ENCODE measurements around the gene IQGAP2. TPM values are rescaled to one million over a fixed set of nuclear protein-coding genes. Genes with fewer than 3 reads are reported as not detected.

Gene IQGAP2
- total RNA-seq, 1 experiment from 2014 or later: 0.59 TPM

- in situ Hi-C loops (cut with HindIII; ENCODE audit: low pct_unique_long_range_greater_than_20kb, low sequenced_read_pairs): no loop called here
- ATAC-seq (no peak), DNase-seq (ENCODE audit: low read depth, low spot score) (no peak)
- POLR2A ChIA-PET: no interaction called here
- Histone ChIP-seq H3K4me1 (ENCODE audit: control insufficient read depth, insufficient read depth, low read length) (peaks cover 5% of the 10 kb centered on the region; the same call in 1 of the 2 replicates), H3K4me3 (ENCODE audit: low read depth in 2 of 2, low read length in 2 of 2) (no peak overlapping the region), H3K27ac (ENCODE audit: low read length) (no peak overlapping the region), H3K27me3 (ENCODE audit: control insufficient read depth, insufficient read depth, low read length) (no peaks in the 10 kb centered on the region), H3K36me3 (ENCODE audit: control insufficient read depth, insufficient read depth, low read length) (no peaks in the 10 kb centered on the region), H3K9me3 (ENCODE audit: control insufficient read depth, insufficient read depth, low read depth, low read length) (no peaks in the 10 kb centered on the region)
- intact Hi-C loops (cut with micrococcal nuclease; ENCODE audit: unreplicated experiment): no loop called here
- no TSS peak for BruUV-seq (replicated peaks)
- CTCF ChIA-PET: no interaction called here
- TF ChIP-seq POLR2AphosphoS5 (IDR thresholded peaks at IDR 0.05; ENCODE audit: low read depth, low read length): no peak
- TF ChIP-seq CTCF (IDR thresholded peaks at IDR 0.05): no peak
- no peak for TF ChIP-seq TCF7L2 (IDR thresholded peaks at IDR 0.05; ENCODE audit: low read depth, low read length)
- TF ChIP-seq, protein P1, sequence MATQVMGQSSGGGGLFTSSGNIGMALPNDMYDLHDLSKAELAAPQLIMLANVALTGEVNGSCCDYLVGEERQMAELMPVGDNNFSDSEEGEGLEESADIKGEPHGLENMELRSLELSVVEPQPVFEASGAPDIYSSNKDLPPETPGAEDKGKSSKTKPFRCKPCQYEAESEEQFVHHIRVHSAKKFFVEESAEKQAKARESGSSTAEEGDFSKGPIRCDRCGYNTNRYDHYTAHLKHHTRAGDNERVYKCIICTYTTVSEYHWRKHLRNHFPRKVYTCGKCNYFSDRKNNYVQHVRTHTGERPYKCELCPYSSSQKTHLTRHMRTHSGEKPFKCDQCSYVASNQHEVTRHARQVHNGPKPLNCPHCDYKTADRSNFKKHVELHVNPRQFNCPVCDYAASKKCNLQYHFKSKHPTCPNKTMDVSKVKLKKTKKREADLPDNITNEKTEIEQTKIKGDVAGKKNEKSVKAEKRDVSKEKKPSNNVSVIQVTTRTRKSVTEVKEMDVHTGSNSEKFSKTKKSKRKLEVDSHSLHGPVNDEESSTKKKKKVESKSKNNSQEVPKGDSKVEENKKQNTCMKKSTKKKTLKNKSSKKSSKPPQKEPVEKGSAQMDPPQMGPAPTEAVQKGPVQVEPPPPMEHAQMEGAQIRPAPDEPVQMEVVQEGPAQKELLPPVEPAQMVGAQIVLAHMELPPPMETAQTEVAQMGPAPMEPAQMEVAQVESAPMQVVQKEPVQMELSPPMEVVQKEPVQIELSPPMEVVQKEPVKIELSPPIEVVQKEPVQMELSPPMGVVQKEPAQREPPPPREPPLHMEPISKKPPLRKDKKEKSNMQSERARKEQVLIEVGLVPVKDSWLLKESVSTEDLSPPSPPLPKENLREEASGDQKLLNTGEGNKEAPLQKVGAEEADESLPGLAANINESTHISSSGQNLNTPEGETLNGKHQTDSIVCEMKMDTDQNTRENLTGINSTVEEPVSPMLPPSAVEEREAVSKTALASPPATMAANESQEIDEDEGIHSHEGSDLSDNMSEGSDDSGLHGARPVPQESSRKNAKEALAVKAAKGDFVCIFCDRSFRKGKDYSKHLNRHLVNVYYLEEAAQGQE (IDR thresholded peaks at IDR 0.05; ENCODE audit: insufficient read depth in 1 of 2, low read depth in 2 of 2, low read length in 1 of 2): no peak
- no peak for TF ChIP-seq SIN3A (IDR thresholded peaks at IDR 0.05; ENCODE audit: borderline replicate concordance, insufficient read depth, low read depth, low read length)
These were observed 287.1 kb downstream of the IQGAP2 start for GRCh38 chr5:76690037-76690679.

- Histone ChIP-seq H3K27me3 (ENCODE audit: control insufficient read depth, insufficient read depth, low read length) (no peaks in the 10 kb centered on the region), H3K27ac (ENCODE audit: low read length) (peak overlapping the region; percentile 31; the same call in 1 of the 2 replicates), H3K9me3 (ENCODE audit: control insufficient read depth, insufficient read depth, low read depth, low read length) (no peaks in the 10 kb centered on the region), H3K36me3 (ENCODE audit: control insufficient read depth, insufficient read depth, low read length) (no peaks in the 10 kb centered on the region), H3K4me3 (ENCODE audit: low read depth in 2 of 2, low read length in 2 of 2) (no peak overlapping the region), H3K4me1 (ENCODE audit: control insufficient read depth, insufficient read depth, low read length) (peaks cover 5% of the 10 kb centered on the region; the same call in 1 of the 2 replicates)
- intact Hi-C loops (cut with micrococcal nuclease; ENCODE audit: unreplicated experiment) (no loop called here), in situ Hi-C loops (cut with HindIII; ENCODE audit: low pct_unique_long_range_greater_than_20kb, low sequenced_read_pairs) (no loop called here)
- ATAC-seq: peak; percentile 47
- no peak for DNase-seq (ENCODE audit: low read depth, low spot score)
- ChIA-PET POLR2A (no interaction called here), CTCF (no interaction called here)
- no TSS peak for BruUV-seq (replicated peaks)
- TF ChIP-seq SIN3A (IDR thresholded peaks at IDR 0.05; ENCODE audit: borderline replicate concordance, insufficient read depth, low read depth, low read length) (no peak), POLR2AphosphoS5 (IDR thresholded peaks at IDR 0.05; ENCODE audit: low read depth, low read length) (no peak), TCF7L2 (IDR thresholded peaks at IDR 0.05; ENCODE audit: low read depth, low read length) (no peak), CTCF (IDR thresholded peaks at IDR 0.05) (no peak)
- TF ChIP-seq, protein P1 (IDR thresholded peaks at IDR 0.05; ENCODE audit: insufficient read depth in 1 of 2, low read depth in 2 of 2, low read length in 1 of 2): no peak
These were observed 287.8 kb downstream of the IQGAP2 start for GRCh38 chr5:76690704-76691466.
